GM19397 (cell line): ENCODE results near the gene MTUS2.

Source experiments
- ATAC-seq: cut with Tn5 transposase; IDR thresholded peaks from one replicate; pipeline ENCODE4 v1.9.1; 2021; ENCODE audit warnings: mild to moderate bottlenecking, moderate library complexity; ENCODE audit not compliant: unreplicated experiment

The MTUS2 gene

DNA sequence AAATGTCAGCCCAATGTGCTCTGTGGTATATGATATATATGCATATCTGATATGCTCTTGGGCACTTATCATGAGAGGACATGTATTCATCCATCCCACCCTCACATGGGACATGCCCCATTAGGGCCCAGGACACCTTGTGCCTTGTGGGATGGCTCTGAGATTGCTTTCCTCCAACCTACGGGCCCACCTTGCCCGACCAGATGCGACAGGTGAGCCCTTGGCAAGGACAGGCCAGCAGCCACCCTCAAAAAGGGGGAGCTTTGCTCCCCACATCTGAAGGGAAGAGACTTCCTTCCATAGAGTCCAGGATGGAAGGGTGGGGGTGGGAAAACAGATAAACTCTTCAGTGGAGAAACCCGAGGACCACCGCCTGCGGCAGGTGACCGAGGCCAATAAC, 716.7 kb downstream of the MTUS2 start:
- ATAC-seq, result no peak

DNA sequence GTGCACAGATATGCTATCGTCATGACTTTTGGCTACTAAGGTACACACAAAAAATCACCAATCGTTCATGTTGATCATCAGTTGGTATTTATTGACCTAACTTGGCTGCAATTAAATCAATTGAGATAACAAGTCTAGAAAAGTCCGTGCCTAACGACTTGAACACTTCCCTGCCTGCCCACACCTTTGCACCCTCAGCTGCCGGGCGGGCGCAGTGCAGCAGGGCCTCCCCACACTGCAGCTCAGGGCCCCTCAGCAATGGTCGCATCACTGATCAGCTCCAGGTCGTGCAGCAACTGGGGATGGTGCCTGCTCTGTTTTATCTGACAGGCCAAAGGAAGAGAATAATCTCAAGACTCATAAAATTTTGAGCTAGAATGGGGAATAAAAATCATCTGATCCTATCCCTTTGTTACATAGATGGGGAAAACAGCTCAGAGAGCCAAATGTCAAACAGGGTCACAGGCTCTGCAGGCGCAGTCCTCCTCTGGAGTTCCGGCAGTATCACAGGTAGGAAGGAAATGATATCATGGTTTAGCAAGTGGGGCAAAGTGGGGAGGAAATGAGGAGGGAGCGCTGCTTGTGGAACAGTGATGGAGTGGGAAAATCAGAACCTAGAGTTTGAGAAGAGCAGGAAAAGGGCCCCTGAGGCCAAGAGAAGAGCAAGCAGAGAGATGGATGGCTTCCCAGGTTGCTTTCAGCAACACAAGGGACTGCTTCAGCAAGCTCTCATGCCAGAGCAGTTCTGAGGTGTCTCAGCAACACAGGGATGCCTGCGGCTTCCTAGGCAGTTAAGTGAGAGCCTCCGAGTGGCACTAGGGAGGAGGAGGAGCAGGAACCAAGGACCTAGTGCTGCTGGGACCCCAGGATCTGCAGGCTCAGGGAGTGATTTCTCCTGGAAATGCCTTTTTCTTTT, 717.9 kb downstream of the MTUS2 start:
- ATAC-seq, result no peak

DNA sequence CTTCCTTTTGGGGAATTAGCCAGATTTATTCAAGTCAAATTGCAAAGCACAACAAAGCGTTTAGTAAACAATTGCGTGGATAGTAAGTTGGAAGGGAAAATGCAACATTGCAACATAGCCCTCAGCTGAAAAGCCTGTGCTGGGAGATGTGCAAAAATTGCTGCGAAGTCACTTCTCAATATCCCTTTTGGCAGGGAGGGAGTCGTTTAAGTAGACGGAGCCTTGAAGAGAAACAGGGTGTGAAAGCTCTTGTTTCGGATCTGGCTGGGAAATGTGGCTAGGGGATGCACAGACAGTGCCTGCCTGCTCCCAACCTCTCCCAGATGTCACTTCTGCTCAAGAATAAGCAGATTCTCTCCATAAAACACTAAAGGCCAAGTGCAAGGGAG, 718.5 kb downstream of the MTUS2 start:
- ATAC-seq, result no peak

DNA sequence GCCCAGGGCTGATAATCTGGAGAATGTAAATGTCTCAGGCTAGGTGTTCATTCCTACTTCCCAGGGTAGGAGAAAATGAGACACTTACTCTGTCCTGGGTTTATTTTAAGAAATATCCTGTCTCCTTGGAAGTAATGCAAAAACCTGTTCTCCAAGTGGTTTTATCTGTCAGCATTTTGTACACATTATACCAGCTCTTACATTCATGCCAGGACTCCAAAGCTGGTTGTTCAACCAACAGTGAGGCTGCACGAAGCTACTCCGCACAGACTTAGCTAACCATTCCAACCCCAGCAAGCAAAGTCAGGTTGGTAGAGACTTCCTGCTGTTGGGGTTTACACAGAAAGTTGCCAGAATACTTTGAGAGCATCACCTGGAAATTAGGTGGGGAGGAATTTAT, 719.7 kb downstream of the MTUS2 start:
- ATAC-seq, result no peak

DNA sequence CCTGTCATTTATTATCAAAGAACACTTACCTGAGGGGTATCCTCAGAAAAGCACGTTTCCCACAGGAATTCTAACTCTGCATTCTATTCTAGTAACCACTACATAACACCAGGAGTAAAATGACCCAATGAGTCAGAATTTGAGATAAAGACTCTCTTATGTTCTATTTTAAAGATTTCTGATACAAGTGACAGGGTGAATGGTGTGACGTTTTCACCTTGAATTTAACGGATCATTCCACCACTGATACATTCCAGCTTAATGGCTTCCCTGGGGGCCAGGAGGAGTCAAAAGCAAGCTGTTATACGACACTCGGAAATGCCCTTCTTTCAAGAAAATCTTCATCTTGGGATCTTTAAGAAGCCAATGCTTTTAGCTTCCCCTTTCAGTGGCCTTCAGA, 720.2 kb downstream of the MTUS2 start:
- no peak for ATAC-seq

DNA sequence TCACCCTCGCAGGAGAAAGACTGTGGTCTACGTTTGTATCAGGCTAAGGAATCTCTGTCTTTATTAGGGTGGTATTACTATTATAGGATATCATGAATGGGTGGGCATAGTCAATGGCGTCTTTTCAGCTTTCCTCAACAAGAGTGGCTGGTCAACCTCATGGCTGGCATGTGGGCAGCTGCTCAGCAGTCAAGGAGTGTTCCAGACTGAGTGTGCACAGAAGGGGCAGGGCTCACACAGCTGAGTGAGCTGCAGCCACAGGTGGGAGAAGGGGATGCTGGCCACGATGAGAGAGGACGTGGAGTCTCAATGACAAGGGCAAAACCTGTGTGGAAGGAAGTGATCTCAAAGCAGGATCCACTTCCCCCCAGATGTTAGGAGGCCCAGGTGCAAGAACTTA, 720.7 kb downstream of the MTUS2 start:
- no peak for ATAC-seq

DNA sequence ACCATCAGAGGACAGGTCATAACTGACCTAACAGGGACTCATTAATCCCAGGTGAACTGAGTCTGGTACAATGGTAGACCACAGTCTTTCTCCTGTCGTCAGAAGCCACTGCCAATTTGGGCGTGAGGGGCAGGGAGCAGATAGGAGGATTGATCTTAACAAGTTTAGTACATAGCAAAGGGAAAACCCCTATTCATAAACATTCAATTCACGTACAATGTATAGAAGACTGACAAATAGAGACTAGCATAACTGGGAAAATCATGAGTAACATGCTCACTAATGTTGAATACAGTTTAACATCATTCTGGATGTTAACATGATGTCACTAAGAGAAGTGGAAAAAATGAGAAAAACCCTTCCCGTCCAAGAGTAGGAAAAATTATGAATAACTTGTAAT, 721.3 kb downstream of the MTUS2 start:
- ATAC-seq, result no peak

DNA sequence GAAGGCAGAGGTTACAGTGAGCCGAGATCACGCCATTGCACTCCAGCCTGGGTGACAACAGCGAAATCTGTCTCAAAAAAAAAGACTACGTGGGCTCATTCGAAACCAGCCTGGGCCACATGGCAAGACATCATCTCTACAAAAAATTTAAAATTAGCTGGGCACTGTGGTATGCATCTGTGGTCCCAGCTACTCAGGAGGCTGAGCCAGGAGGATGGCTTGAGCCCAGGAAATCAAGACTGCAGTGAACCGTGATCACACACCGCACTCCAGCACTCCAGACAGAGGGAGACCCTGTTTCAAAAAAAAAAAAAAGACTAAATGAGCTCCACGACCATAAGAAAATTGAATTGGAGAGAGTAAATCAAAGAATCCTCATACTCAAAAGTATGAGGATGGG, 722.2 kb downstream of the MTUS2 start:
- no peak for ATAC-seq

DNA sequence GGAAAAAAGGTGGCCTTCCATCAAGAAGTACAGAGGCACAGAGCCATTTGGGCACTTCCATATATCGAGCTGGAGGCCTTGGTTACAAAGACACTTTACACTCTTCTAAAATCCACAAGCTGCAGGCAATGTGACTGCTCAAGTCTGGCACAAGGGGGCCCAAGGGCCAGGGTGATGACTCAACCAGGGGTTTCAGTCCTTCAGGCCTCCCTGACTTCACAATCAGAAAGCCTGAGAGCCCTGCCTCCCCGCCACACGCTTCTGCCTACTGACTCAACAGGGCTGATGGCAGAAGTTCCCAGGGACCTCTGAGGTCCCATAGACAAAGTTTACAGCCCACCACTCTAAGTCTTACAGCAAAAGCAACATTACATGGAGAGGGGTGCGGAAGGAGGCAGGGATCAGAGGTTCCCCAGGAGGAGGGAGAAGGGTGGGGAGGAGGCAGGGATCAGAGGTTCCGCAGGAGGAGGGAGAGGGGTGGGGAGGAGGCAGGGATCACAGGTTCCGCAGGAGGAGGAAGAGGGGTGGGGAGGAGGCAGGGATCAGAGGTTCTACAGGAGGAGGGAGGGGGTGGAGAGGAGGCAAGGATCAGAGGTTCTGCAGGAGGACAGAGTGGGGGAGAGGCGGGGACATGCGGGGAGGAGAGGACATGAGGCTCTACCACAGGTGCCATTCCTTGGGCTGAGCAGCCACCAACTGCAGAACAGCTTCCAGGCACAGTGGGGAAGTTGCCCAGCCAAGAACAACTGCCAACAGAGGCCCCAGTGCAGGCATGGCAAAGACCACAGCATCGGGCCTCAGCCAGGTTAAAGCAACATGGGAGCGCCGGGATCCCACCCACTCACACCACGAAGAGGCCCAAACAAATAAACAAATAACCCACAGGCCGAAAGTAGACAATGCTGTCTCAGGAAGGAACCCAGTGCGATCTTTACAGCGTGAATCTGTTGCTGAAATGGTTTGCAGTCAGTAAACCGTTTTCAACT, 723.4 kb downstream of the MTUS2 start:
- peak; percentile 97 for ATAC-seq

DNA sequence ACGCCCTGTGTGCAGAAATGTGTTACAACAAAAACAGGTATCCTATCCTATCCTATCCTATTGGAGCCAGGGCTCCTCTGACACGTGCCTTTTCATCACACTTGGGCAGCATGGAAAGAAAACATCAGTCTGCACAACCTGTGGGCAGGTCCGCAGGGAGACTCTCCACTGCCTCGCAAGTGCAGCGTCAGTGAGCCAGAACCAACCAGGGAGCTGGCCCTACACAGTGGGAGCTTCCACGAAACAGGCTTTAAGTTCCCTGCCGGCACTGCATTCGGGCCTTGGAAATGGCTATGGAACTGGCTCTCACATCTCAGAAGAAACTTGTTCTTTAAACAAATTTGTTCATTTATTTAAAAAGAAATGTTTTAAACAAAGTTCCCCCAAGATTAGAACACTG, 725.8 kb downstream of the MTUS2 start:
- no peak for ATAC-seq

DNA sequence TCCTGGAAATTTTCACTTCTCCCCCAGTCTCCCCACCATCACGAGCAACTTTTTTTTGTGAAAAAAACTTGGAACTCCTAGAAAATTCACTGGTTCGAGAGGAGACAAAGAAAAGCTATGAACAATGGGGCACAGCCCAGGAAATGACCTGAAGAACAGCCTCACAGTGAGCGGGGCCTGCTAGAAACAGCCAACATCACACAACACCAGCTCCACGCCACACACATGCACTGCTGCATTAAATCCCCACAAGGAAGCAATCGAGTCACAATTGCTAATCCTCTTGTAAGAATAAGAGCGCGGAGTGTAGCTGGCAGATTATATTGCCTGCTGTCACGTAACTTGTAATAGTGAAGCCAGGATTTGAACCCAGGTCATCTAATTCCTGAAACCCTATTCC, 726.5 kb downstream of the MTUS2 start:
- no peak for ATAC-seq

DNA sequence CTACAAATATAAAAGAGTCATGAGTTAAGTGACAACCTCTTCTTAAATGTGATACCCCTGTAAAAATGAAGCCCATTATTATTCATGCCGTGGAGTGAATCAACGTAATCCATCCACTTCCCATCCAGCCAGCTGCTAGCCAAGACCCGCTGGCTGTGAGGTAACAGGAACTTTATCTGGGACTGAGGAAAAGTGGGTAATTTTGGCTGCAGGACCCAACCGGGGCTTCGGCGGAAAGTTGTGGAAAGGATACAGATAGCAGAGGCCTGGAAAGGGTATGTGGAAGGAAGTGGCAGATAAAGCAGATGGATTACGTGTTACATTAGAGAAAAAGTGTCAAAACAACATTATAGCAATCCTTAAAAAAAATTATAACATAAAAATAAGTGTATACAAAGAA, 727.0 kb downstream of the MTUS2 start:
- ATAC-seq, result no peak

DNA sequence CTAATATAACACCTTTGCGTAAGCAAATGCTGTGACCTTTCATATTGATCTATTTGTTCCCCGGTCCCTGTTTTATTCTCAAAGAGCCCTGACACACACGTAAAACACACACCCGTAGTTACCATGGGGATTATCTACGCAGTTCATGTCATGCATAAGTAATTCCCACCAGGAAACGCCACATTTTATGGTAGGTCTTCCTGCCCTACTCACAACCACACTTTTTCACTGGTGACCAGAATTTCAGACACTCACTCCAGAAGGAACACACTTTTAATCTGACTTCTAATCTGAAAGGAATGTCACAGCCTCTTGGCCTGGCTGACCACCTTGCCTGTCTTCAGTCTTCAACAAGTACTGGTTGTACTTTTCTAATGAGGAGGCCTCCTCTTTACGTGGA, 728.6 kb downstream of the MTUS2 start:
- no peak for ATAC-seq

DNA sequence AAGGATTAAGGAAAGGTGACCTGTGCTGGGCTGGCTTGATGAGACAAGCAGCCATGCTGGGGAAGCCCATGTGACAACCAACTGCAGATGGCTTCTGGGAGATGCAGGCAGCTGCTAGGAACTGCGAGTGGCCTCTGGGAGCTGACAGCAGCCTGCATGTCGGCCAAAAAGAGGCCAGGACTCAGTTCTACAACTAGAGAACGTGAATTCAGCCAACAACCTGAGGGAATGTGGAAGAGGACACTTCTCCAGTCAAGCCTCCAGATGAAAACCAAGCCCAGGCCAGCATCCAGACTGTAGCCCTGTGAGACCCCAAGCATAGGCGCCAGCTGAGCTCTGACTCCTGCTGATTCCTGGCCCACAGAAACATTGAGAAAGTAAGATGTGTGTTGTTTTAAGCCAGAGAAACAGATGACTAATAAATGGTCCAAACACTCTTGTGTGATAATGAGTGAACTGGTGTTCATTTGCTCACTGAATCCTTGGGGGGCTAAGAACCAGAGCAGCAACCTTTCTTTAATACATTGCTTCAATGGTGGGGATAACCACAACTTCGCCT, 730.4 kb downstream of the MTUS2 start:
- no peak for ATAC-seq

DNA sequence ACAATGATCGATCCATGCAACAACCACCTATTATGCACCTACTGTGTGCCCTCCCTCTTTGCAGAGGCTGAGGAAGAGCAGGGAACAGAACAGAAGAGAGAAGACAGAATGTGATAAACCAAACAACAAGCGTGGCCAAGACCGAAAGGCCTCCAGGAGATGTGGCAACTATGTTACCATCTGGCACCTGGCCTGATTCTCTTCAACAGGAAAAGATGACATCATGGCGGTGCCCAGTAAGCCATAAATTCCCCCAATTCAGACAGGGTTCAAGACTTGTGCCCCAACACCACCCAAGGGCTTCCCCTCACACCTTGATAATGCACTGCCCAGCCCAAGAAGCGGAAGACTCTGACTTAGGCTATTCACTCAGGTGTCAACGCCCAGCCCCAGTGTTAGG, 731.1 kb downstream of the MTUS2 start:
- ATAC-seq, result no peak
